RWPE1 (cell line): Measurements from ENCODE around the gene KLHL21.
"Not testable (repeated sequence)": the region's sequence is repeated elsewhere in the genome, so short reads cannot be mapped to it uniquely, and the experiment has no call there.

Experiments used
- CTCF ChIA-PET: fragments of 350-600 bp; sonication (Branson Sonifier 250); formaldehyde crosslinking; extraction: SDS; loops from one replicate; lab custom pipeline; 2021; lab: Yijun Ruan, JAX
- POLR2A ChIA-PET: fragments of 400-600 bp; formaldehyde crosslinking; extraction: SDS; loops from one replicate; lab custom pipeline; 2020; ENCODE audit warnings: antibody characterized with exemption; ENCODE audit not compliant: low non-redundant PET; lab: Yijun Ruan, JAX
- DNase-seq: peaks from one replicate; pipeline ENCODE4 v3.0.0; 2012; ENCODE audit warnings: low spot score
- H3K27ac ChIP-seq: fragments of 450-650 bp; 2 replicates; pipeline ENCODE4 v1.5.1; 2017
- CTCF ChIP-seq: fragments of 450-650 bp; conservative IDR thresholded peaks from 2 replicates; pipeline ENCODE4 v1.5.1; 2017; ENCODE audit warnings: low read depth, mild to moderate bottlenecking

The KLHL21 gene

DNA sequence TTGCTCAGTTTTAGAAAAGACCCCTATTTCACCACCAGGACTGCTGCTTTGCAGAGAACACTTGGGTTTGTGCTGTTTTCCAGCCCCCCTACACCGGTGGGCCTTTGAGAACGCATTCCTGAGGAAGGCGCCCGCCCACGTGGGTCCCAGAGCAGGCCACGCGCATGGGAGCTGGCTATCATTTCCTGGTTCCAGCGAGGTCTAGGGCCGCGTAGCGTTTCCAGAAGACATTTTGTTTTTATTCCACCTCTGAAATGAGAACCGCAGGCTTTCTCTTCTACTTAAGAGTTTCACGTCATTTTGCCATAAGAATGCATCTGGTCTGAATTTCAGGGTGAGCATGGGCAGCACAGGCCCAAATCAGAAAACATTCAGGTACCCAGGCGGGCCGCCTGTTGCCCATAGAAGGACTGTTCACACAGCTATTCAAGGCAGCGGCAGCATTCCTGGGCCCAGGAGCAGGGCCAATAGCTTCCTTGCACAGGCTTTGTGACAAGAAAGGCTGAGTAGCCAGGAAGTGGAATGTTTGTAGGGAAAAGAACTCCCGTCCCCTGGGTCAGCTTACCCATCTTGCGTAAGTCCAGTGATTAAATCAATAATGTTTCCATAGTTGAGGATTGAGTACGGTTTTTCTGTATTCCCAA lies 1.4 kb upstream of the KLHL21 start:
- no peak for TF ChIP-seq CTCF
- ChIA-PET POLR2A (no interaction called here), CTCF (no interaction called here)
- DNase-seq = no peak
- peak overlapping the region; percentile 98 for H3K27ac ChIP-seq

GRCh38 chr1:6603238-6603914 lies 707 bp upstream of the KLHL21 start:
- ChIA-PET CTCF (no interaction called here), POLR2A (interaction anchor here (0.6 kb wide), 1 partner anchor 14 kb away, joined by 3 read pairs; no protein-coding TSS in a partner anchor)
- peak; percentile 23 for DNase-seq
- no peak for TF ChIP-seq CTCF
- H3K27ac ChIP-seq = peak overlapping the region; percentile 98

DNA sequence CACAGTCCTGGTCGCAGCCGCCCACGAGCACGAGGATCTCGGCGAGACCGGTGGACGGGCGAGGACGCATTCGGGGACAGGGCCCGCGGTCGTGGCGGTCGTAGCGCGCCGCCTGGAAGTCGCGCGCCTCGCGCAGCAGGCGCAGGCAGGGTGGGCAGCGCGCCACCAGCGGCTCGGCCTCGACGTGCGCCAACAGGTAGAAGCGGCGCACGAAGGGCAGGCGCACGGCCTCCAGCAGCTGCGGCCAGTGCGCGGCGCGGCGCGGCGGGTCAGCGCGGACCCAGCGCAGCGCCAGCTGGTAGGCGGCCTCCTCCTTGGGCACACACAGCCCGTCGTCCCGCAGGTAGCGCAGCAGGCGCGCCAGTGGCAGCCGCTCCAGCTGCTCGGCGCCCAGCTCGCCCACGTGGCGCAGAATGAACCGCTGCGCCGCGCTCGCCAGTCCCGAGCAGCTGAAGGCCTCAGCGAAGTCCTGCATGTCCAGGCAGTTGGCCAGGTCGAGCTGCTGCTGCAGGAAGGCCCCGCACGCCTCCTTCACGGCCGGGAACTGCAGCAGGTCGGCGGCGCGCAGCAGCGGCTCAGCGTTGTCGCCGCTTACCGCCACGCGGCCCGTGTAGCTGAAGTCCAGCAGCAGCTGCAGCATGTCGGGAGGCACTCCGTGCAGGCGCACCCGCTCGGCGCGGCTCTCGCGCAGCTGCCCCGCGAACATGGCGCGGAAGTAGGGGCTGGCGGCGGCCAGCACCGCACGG lies 573 bp downstream of the KLHL21 start:
- TF ChIP-seq CTCF = no peak
- POLR2A ChIA-PET = interaction anchor here (0.6 to 1.1 kb wide), 4 partner anchors 11 to 1415 kb away, joined by 3 to 5 read pairs (median 3); no protein-coding TSS in a partner anchor
- DNase-seq = no peak

DNA sequence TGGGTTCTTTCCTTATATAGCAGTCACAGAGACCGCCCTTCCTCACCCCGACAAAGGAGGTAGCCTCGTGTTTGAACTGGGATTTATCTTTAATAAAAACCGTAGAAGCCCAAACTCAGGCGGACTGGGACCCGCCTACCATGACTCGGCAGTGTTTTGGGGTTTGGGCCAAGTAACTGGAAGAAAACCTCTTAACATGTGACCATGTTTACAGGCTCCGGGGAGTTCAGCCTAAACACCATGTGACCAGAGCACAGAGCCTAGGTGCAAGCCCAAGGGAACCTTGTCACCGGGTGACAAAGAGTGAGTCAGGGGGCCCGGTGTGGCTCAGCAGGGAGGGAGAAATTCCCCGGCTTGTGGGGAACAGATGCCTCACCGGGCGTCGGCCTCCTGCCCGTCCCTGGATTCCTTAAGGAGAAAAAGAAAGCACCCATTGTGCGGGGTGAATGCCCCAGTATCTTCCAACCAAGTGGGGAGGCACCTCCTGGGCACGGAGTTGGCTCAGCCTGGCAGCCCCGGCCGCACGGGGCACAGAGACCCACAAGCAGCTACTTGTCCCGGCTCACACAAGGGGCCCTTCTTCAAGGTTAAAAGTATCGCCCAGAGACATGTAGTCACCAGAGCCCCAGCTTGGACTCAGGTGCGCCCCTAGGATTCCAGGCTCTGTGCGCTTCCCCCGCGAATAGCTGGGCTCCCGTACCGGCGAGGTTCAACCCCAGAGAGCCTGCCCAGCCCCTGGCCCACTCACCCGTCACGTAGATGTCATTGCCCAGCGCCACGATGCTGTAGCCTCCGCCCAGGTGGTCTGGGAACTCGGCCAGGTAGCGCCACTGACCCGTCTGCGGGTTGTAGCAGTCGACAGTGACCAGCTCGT lies 1.4 kb downstream of the KLHL21 start:
- H3K27ac ChIP-seq = peak overlapping the region; percentile 98
- peak; percentile 92 for DNase-seq
- ChIA-PET POLR2A (interaction anchor here (0.6 to 2.1 kb wide), 4 partner anchors 11 to 1416 kb away, joined by 3 to 8 read pairs (median 3); no protein-coding TSS in a partner anchor), CTCF (interaction anchor here (0.5 to 2.0 kb wide), 4 partner anchors 10 to 468 kb away, joined by 3 to 7 read pairs (median 4); partner anchors contain the start of gene NOL9)
- no peak for TF ChIP-seq CTCF

More for the DNA sequence above, 573 bp downstream of the KLHL21 start:
- H3K27ac ChIP-seq = peak overlapping the region; percentile 98
- CTCF ChIA-PET = interaction anchor here (1.1 kb wide), 1 partner anchor 11 kb away, joined by 5 read pairs; no protein-coding TSS in a partner anchor

- POLR2A ChIA-PET = interaction anchor here (0.5 to 2.1 kb wide), 2 partner anchors 7 to 21 kb away, joined by 6 to 8 read pairs; no protein-coding TSS in a partner anchor
- no peak for DNase-seq
- CTCF ChIA-PET = interaction anchor here (0.6 to 2.0 kb wide), 3 partner anchors 11 to 46 kb away, joined by 3 to 7 read pairs (median 4); partner anchors contain the start of gene NOL9
- peak overlapping the region; percentile 98 for H3K27ac ChIP-seq
- TF ChIP-seq CTCF = no peak
Observed at GRCh38 chr1:6600410-6601048, 2.1 kb downstream of the KLHL21 start.

DNA sequence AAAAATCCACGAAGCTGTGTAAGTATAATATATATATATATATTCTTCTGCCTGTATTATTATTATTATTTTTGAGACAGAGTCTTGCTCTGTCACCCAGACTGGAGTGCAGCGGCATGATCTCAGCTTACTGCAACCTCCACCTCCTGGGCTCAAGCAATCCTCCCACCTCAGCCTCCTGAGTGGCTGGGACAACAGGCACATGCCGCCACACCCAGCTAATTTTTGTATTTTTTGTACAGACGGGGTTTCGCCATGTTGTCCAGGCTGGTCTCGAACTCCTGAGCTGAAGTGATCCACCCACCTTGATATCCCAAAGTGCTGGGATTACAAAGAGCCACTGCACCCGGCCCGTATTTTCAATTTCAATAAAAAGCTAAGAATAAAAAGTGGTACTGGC lies 2.7 kb downstream of the KLHL21 start:
- H3K27ac ChIP-seq = peak overlapping the region; percentile 98
- ChIA-PET POLR2A (interaction anchor here (0.5 to 2.1 kb wide), 3 partner anchors 8 to 20 kb away, joined by 3 to 8 read pairs (median 6); no protein-coding TSS in a partner anchor), CTCF (interaction anchor here (0.6 to 2.0 kb wide), 5 partner anchors 9 to 46 kb away, joined by 3 to 7 read pairs (median 4); partner anchors contain the start of gene NOL9)
- not testable (repeated sequence) for DNase-seq
